H9 (cell line): Measurements from ENCODE around the gene FSTL4. TPM values are rescaled to one million over a fixed set of nuclear protein-coding genes. Genes with fewer than 3 reads are reported as not detected.

Experiments used
- DNase-seq: peaks from one replicate; pipeline ENCODE4 v3.0.0-alpha.2; 2017
- H2AFZ ChIP-seq: one replicate; pipeline ENCODE4 v1.6.1; 2013; ENCODE audit warnings: mild to moderate bottlenecking, low read length, control low read depth, moderate library complexity
- H2AK5ac ChIP-seq: 2 replicates; pipeline ENCODE4 v1.6.1; 2013; ENCODE audit warnings: low read length, control low read depth, mixed read lengths; ENCODE audit not compliant: insufficient read length
- H2BK120ac ChIP-seq: one replicate; pipeline ENCODE4 v1.6.1; 2013; ENCODE audit warnings: low read depth, mild to moderate bottlenecking, low read length, control low read depth, inconsistent platforms; ENCODE audit not compliant: poor library complexity, severe bottlenecking
- H2BK12ac ChIP-seq: 2 replicates; pipeline ENCODE4 v1.6.1; 2013; ENCODE audit warnings: low read length, control low read depth, mixed read lengths, low read depth; ENCODE audit not compliant: insufficient read length
- H2BK15ac ChIP-seq: 2 replicates; pipeline ENCODE4 v1.6.1; 2013; ENCODE audit warnings: low read depth, low read length, control low read depth
- H2BK20ac ChIP-seq: one replicate; pipeline ENCODE4 v1.6.1; 2013; ENCODE audit warnings: low read depth, mild to moderate bottlenecking, low read length, control low read depth, inconsistent platforms; ENCODE audit not compliant: poor library complexity, severe bottlenecking
- H2BK5ac ChIP-seq: 2 replicates; pipeline ENCODE4 v1.6.1; 2013; ENCODE audit warnings: low read length, control low read depth, mixed read lengths; ENCODE audit not compliant: insufficient read length
- H3K14ac ChIP-seq: 2 replicates; pipeline ENCODE4 v1.6.1; 2013; ENCODE audit warnings: low read length, control low read depth; ENCODE audit not compliant: insufficient read depth
- H3K18ac ChIP-seq: 2 replicates; pipeline ENCODE4 v1.6.1; 2013; ENCODE audit warnings: low read depth, mild to moderate bottlenecking, mixed read lengths, low read length, control low read depth; ENCODE audit not compliant: insufficient read length
- H3K23ac ChIP-seq: 2 replicates; pipeline ENCODE4 v1.6.1; 2013; ENCODE audit warnings: low read length, control low read depth, mixed read lengths, low read depth; ENCODE audit not compliant: insufficient read length
- H3K23me2 ChIP-seq: 2 replicates; pipeline ENCODE4 v1.6.1; 2013; ENCODE audit warnings: low read depth, mild to moderate bottlenecking, mixed read lengths, low read length, control low read depth; ENCODE audit not compliant: insufficient read length, poor library complexity, severe bottlenecking
- H3K27ac ChIP-seq: 2 replicates; pipeline ENCODE4 v1.5.1; 2013; ENCODE audit warnings: low read length, control low read depth, mixed read lengths, low read depth; ENCODE audit not compliant: insufficient read length
- H3K27me3 ChIP-seq: 2 replicates; pipeline ENCODE4 v1.6.1; 2013; ENCODE audit warnings: low read length, control low read depth, inconsistent platforms; ENCODE audit not compliant: insufficient read depth
- H3K4ac ChIP-seq: 2 replicates; pipeline ENCODE4 v1.6.1; 2013; ENCODE audit warnings: low read depth, mild to moderate bottlenecking, control low read depth, inconsistent platforms, low read length, moderate library complexity
- H3K4me1 ChIP-seq: 2 replicates; pipeline ENCODE4 v1.6.1; 2013; ENCODE audit warnings: low read length, control low read depth, inconsistent platforms; ENCODE audit not compliant: insufficient read depth
- H3K4me2 ChIP-seq: 2 replicates; pipeline ENCODE4 v1.6.1; 2013; ENCODE audit warnings: low read length, control low read depth, mixed read lengths; ENCODE audit not compliant: insufficient read length, insufficient read depth
- H3K56ac ChIP-seq: 2 replicates; pipeline ENCODE4 v1.6.1; 2013; ENCODE audit warnings: low read depth, mild to moderate bottlenecking, mixed read lengths, low read length, control low read depth; ENCODE audit not compliant: insufficient read length
- H3K79me1 ChIP-seq: 2 replicates; pipeline ENCODE4 v1.6.1; 2013; ENCODE audit warnings: low read depth, mild to moderate bottlenecking, moderate library complexity, low read length, control low read depth, inconsistent platforms; ENCODE audit not compliant: insufficient read depth, poor library complexity, severe bottlenecking
- H3K79me2 ChIP-seq: 2 replicates; pipeline ENCODE4 v1.6.1; 2013; ENCODE audit warnings: low read length, control low read depth, inconsistent platforms; ENCODE audit not compliant: insufficient read depth
- H3K9ac ChIP-seq: 2 replicates; pipeline ENCODE4 v1.6.1; 2013; ENCODE audit warnings: low read length, control low read depth, mixed read lengths; ENCODE audit not compliant: insufficient read length; ENCODE audit errors: extremely low read depth
- H3K9me3 ChIP-seq: one replicate; pipeline ENCODE4 v1.6.1; 2013; ENCODE audit warnings: low read depth, low read length, inconsistent platforms; ENCODE audit not compliant: control insufficient read depth
- H3T11ph ChIP-seq: one replicate; pipeline ENCODE4 v1.6.1; 2013; ENCODE audit warnings: mild to moderate bottlenecking, low read length, control low read depth, inconsistent platforms
- H4K20me1 ChIP-seq: one replicate; pipeline ENCODE4 v1.6.1; 2013; ENCODE audit not compliant: control insufficient read depth, insufficient read length, insufficient read depth
- H4K5ac ChIP-seq: 2 replicates; pipeline ENCODE4 v1.6.1; 2013; ENCODE audit warnings: low read depth, mild to moderate bottlenecking, mixed read lengths, low read length, control low read depth; ENCODE audit not compliant: insufficient read length
- H4K8ac ChIP-seq: replicated peaks from 2 replicates; pipeline ENCODE4 v1.6.1; 2013; ENCODE audit warnings: low read length, control low read depth, mixed read lengths, low read depth; ENCODE audit not compliant: insufficient read length
- H4K91ac ChIP-seq: 2 replicates; pipeline ENCODE4 v1.6.1; 2013; ENCODE audit warnings: low read depth, mild to moderate bottlenecking, moderate library complexity, mixed read lengths, low read length, control low read depth; ENCODE audit not compliant: insufficient read length
- H3K27ac Mint-ChIP-seq, 3 experiments: 2 replicates in 2 of 3; 3 replicates in 1 of 3; pipeline ENCODE4 v1.8.0; 2020 to 2021; ENCODE audit warnings: mixed read lengths in 3 of 3, mild to moderate bottlenecking in 1 of 3, moderate library complexity in 1 of 3
- H3K27me3 Mint-ChIP-seq: 2 replicates; pipeline ENCODE4 v1.8.0; 2021; ENCODE audit warnings: low read depth, mild to moderate bottlenecking, moderate library complexity, mixed read lengths
- H3K36me3 Mint-ChIP-seq, 3 experiments: 2 replicates in 2 of 3; 3 replicates in 1 of 3; pipeline ENCODE4 v1.8.0; 2020 to 2021; ENCODE audit warnings: low read depth in 3 of 3, mixed read lengths in 3 of 3; ENCODE audit not compliant: insufficient read depth in 1 of 3
- H3K4me1 Mint-ChIP-seq, 2 experiments: 2 replicates each; pipeline ENCODE4 v1.8.0; 2020; ENCODE audit warnings: mixed read lengths in 2 of 2
- H3K4me3 Mint-ChIP-seq, 2 experiments: 2 replicates in 1 of 2; 3 replicates in 1 of 2; pipeline ENCODE4 v1.8.0; 2020 to 2021; ENCODE audit warnings: mild to moderate bottlenecking in 2 of 2, mixed read lengths in 2 of 2, moderate library complexity in 1 of 2
- H3K9me3 Mint-ChIP-seq, 2 experiments: 2 replicates in 1 of 2; 3 replicates in 1 of 2; pipeline ENCODE4 v1.8.0; 2020; ENCODE audit warnings: mild to moderate bottlenecking in 2 of 2, mixed read lengths in 2 of 2, moderate library complexity in 1 of 2
- CTCF ChIP-seq: fragments of 200-600 bp; sonication (generic); conservative IDR thresholded peaks from 3 replicates; pipeline ENCODE4 v1.8.0; 2021; ENCODE audit warnings: antibody characterized with exemption, mild to moderate bottlenecking
- WGBS: extraction: QIAGEN DNeasy Blood & Tissue Kit; methylation state at CpG from one replicate; pipeline ENCODE4 v1.1.7; 2013; ENCODE audit warnings: missing lambda C conversion rate, low lambda C conversion rate, mixed read lengths; ENCODE audit not compliant: insufficient read length; ENCODE audit errors: extremely low coverage; 5-methylcytosine and 5-hydroxymethylcytosine counted together
- total RNA-seq: library from RNA; stranded (reverse); gene quantifications from 2 replicates; pipeline ENCODE4 v1.2.1, GENCODE V29; 2021

FSTL4 gene
- total RNA-seq, 1 experiment from 2014 or later = 5.7 TPM

GRCh38 chr5:133406977-133407632 is 205.2 kb downstream of the FSTL4 start:
- no peak overlapping the region for H3K4me3 Mint-ChIP-seq
- H3K36me3 Mint-ChIP-seq = no peaks in the 10 kb centered on the region
- peaks cover 11 to 20% of the 10 kb centered on the region in 2 experiments for H3K4me1 Mint-ChIP-seq

More at GRCh38 chr5:133406977-133407632, 205.2 kb downstream of the FSTL4 start:
- Histone ChIP-seq H2BK5ac (no peak overlapping the region), H4K91ac (no peak overlapping the region), H3K27ac (no peak overlapping the region), H3K27me3 (no peaks in the 10 kb centered on the region), H4K5ac (no peak overlapping the region), H2BK20ac (no peak overlapping the region), H3K14ac (no peak overlapping the region), H3K4me2 (no peak overlapping the region), H3K4me1 (no peaks in the 10 kb centered on the region), H3K4ac (no peak overlapping the region), H2BK12ac (no peak overlapping the region), H2AK5ac (no peak overlapping the region), H2BK120ac (no peak overlapping the region), H3K23me2 (no peaks in the 10 kb centered on the region), H3K9me3 (no peaks in the 10 kb centered on the region), H3K79me2 (no peaks in the 10 kb centered on the region), H2BK15ac (no peak overlapping the region), H3T11ph (no peak overlapping the region), H3K9ac (no peak overlapping the region), H3K56ac (no peak overlapping the region), H4K20me1 (no peaks in the 10 kb centered on the region), H3K79me1 (no peaks in the 10 kb centered on the region), H3K23ac (no peak overlapping the region), H3K18ac (no peak overlapping the region), H4K8ac (no peak overlapping the region), H2AFZ (no peak overlapping the region)
- H3K9me3 Mint-ChIP-seq = no peaks in the 10 kb centered on the region
- DNase-seq = no peak
- no peaks in the 10 kb centered on the region; the same call in none of the 2 replicates for H3K27me3 Mint-ChIP-seq
- H3K27ac Mint-ChIP-seq = no peak overlapping the region
- TF ChIP-seq CTCF = no peak
- WGBS = no CpG with 5 or more reads among the region's 1 CpG
